Activated CD4-positive, alpha-beta T cell treated with anti-CD3 and anti-CD28 coated beads, Interleukin-2, amount 10 ng/mL, durations not matched to agents 24 days and 14 days (primary cell): ENCODE results near the gene PIF1. TPM values are rescaled to one million over a fixed set of nuclear protein-coding genes. Genes with fewer than 3 reads are reported as not detected.
"Not testable (repeated sequence)": the region's sequence is repeated elsewhere in the genome, so short reads cannot be mapped to it uniquely, and the experiment has no call there.

Source experiments
- DNase-seq: peaks from one replicate; pipeline ENCODE4 v3.0.0; 2022
- H3K27ac Mint-ChIP-seq: one replicate; pipeline ENCODE4 v1.8.0; 2022; ENCODE audit warnings: mild to moderate bottlenecking, mixed read lengths
- H3K27me3 Mint-ChIP-seq: one replicate; pipeline ENCODE4 v1.8.0; 2022; ENCODE audit warnings: mixed read lengths
- H3K36me3 Mint-ChIP-seq: one replicate; pipeline ENCODE4 v1.8.0; 2022; ENCODE audit warnings: low read depth, mild to moderate bottlenecking, mixed read lengths
- H3K4me1 Mint-ChIP-seq: one replicate; pipeline ENCODE4 v1.8.0; 2021; ENCODE audit warnings: mixed read lengths
- H3K4me3 Mint-ChIP-seq: one replicate; pipeline ENCODE4 v1.8.0; 2022; ENCODE audit warnings: mild to moderate bottlenecking, moderate library complexity, mixed read lengths
- H3K9me3 Mint-ChIP-seq: one replicate; pipeline ENCODE4 v1.8.0; 2021; ENCODE audit warnings: mixed read lengths
- intact Hi-C: fragments of 100-400 bp; cut with micrococcal nuclease; formaldehyde crosslinking; loops from one replicate; pipeline ENCODE4 v1.15.1; 2023
- total RNA-seq: library from RNA; stranded (reverse); gene quantifications from 2 replicates; pipeline ENCODE4 v1.2.3, GENCODE V29; 2022

Gene PIF1
- total RNA-seq, 1 donor from 2014 or later = 20.9 TPM

GRCh38 chr15:64843991-64844390 lies 18.5 kb upstream of the PIF1 start:
- Mint-ChIP-seq H3K9me3 (no peaks in the 10 kb centered on the region), H3K4me3 (peak overlapping the region; percentile 88), H3K4me1 (peaks cover 65% of the 10 kb centered on the region), H3K27me3 (no peaks in the 10 kb centered on the region), H3K27ac (peak overlapping the region; percentile 83), H3K36me3 (peaks cover 22% of the 10 kb centered on the region)
- intact Hi-C loops = loop anchor here (2.0 to 10.0 kb wide), 4 partner anchors 39 to 341 kb away; partner anchors contain the start of genes CLPX and SPG21
- no peak for DNase-seq

GRCh38 chr15:64842986-64843561 lies 17.6 kb upstream of the PIF1 start:
- peak; percentile 74 for DNase-seq
- Mint-ChIP-seq H3K4me1 (peaks cover 66% of the 10 kb centered on the region), H3K4me3 (peak overlapping the region; percentile 88), H3K36me3 (peaks cover 16% of the 10 kb centered on the region), H3K9me3 (no peaks in the 10 kb centered on the region), H3K27ac (peak overlapping the region; percentile 65), H3K27me3 (no peaks in the 10 kb centered on the region)
- intact Hi-C loops = loop anchor here (10.0 kb wide), 2 partner anchors 142 to 342 kb away; partner anchors contain the start of genes CLPX and SPG21

- DNase-seq = peak; percentile 76
- Mint-ChIP-seq H3K4me1 (peaks cover 69% of the 10 kb centered on the region), H3K4me3 (peak overlapping the region; percentile 88), H3K36me3 (peaks cover 12% of the 10 kb centered on the region), H3K27ac (peak overlapping the region; percentile 65), H3K9me3 (no peaks in the 10 kb centered on the region), H3K27me3 (no peaks in the 10 kb centered on the region)
- intact Hi-C loops = loop anchor here (10.0 kb wide), 2 partner anchors 142 to 342 kb away; partner anchors contain the start of genes CLPX and SPG21
Observed at GRCh38 chr15:64842096-64842939, 16.9 kb upstream of the PIF1 start.

GRCh38 chr15:64841344-64842095 lies 16.1 kb upstream of the PIF1 start, which contains the start of gene PLEKHO2:
Gene PLEKHO2, plus strand, starts transcription at chr15:64841915. Its CDS starts 102 bp downstream, at chr15:64842017.
- no peaks in the 10 kb centered on the region for H3K9me3 Mint-ChIP-seq
- peak within 1 kb of the TSS; percentile 86 for H3K27ac Mint-ChIP-seq
- DNase-seq = peak; percentile 97
- H3K27me3 Mint-ChIP-seq = no peaks in the 10 kb centered on the region
- peaks cover 12% of the 10 kb centered on the region for H3K36me3 Mint-ChIP-seq
- peak within 1 kb of the TSS; percentile 88 for H3K4me3 Mint-ChIP-seq
- intact Hi-C loops = loop anchor here (1.0 to 10.0 kb wide), 4 partner anchors 17 to 343 kb away; partner anchors contain the start of genes CLPX, PIF1 and SPG21
- peaks cover 63% of the 10 kb centered on the region for H3K4me1 Mint-ChIP-seq

GRCh38 chr15:64841060-64841343 lies 15.6 kb upstream of the PIF1 start:
- Mint-ChIP-seq H3K9me3 (no peaks in the 10 kb centered on the region), H3K4me3 (peak overlapping the region; percentile 88)

GRCh38 chr15:64837502-64837901 lies 12.1 kb upstream of the PIF1 start:
- Mint-ChIP-seq H3K27ac (peak overlapping the region; percentile 16), H3K4me3 (peak overlapping the region; percentile 4), H3K9me3 (no peaks in the 10 kb centered on the region), H3K4me1 (peaks cover 43% of the 10 kb centered on the region), H3K27me3 (no peaks in the 10 kb centered on the region), H3K36me3 (peaks cover 4% of the 10 kb centered on the region)
- intact Hi-C loops = loop anchor here (5.0 kb wide), 1 partner anchor 1335 kb away; the partner anchor contains the start of gene USP3
- DNase-seq = peak; percentile 83

More at GRCh38 chr15:64841060-64841343, 15.6 kb upstream of the PIF1 start:
- Mint-ChIP-seq H3K27ac (peak overlapping the region; percentile 86), H3K36me3 (peaks cover 12% of the 10 kb centered on the region), H3K27me3 (no peaks in the 10 kb centered on the region), H3K4me1 (peaks cover 66% of the 10 kb centered on the region)
- intact Hi-C loops = loop anchor here (1.0 to 10.0 kb wide), 4 partner anchors 16 to 344 kb away; partner anchors contain the start of genes CLPX, PIF1 and SPG21
- DNase-seq = no peak

- intact Hi-C loops = loop anchor here (5.0 kb wide), 1 partner anchor 1334 kb away; the partner anchor contains the start of gene USP3
- peak overlapping the region; percentile 60 for H3K4me3 Mint-ChIP-seq
- peak overlapping the region; percentile 62 for H3K27ac Mint-ChIP-seq
- DNase-seq = peak; percentile 64
- no peaks in the 10 kb centered on the region for H3K9me3 Mint-ChIP-seq
- no peaks in the 10 kb centered on the region for H3K27me3 Mint-ChIP-seq
- H3K36me3 Mint-ChIP-seq = peaks cover 1% of the 10 kb centered on the region
- peaks cover 39% of the 10 kb centered on the region for H3K4me1 Mint-ChIP-seq
Observed at GRCh38 chr15:64836023-64836536, 10.6 kb upstream of the PIF1 start.

GRCh38 chr15:64833690-64834089 lies 8.2 kb upstream of the PIF1 start:
- intact Hi-C loops = no loop called here
- Mint-ChIP-seq H3K4me3 (no peak overlapping the region), H3K27me3 (no peaks in the 10 kb centered on the region), H3K4me1 (peaks cover 31% of the 10 kb centered on the region), H3K27ac (no peak overlapping the region), H3K9me3 (no peaks in the 10 kb centered on the region), H3K36me3 (peaks cover 1% of the 10 kb centered on the region)
- no peak for DNase-seq

- Mint-ChIP-seq H3K27ac (no peak overlapping the region), H3K4me1 (peaks cover 23% of the 10 kb centered on the region), H3K4me3 (no peak overlapping the region), H3K9me3 (no peaks in the 10 kb centered on the region), H3K27me3 (no peaks in the 10 kb centered on the region), H3K36me3 (no peaks in the 10 kb centered on the region)
- intact Hi-C loops = loop anchor here (10.0 kb wide), 1 partner anchor 466 kb away; the partner anchor contains the start of gene RNU5A-1
- no peak for DNase-seq
Observed at GRCh38 chr15:64828985-64829384, 3.5 kb upstream of the PIF1 start.

GRCh38 chr15:64824929-64825430 lies 467 bp downstream of the PIF1 start:
- DNase-seq = no peak
- H3K4me1 Mint-ChIP-seq = peaks cover 35% of the 10 kb centered on the region
- H3K9me3 Mint-ChIP-seq = no peaks in the 10 kb centered on the region
- H3K27ac Mint-ChIP-seq = peak overlapping the region; percentile 93
- peaks cover 13% of the 10 kb centered on the region for H3K36me3 Mint-ChIP-seq
- no peaks in the 10 kb centered on the region for H3K27me3 Mint-ChIP-seq
- peak overlapping the region; percentile 92 for H3K4me3 Mint-ChIP-seq
- intact Hi-C loops = loop anchor here (1.0 to 10.0 kb wide), 4 partner anchors 10 to 470 kb away; partner anchors contain the start of genes PLEKHO2 and RNU5A-1

- Mint-ChIP-seq H3K4me3 (no peak overlapping the region), H3K27ac (no peak overlapping the region), H3K27me3 (no peaks in the 10 kb centered on the region), H3K4me1 (peaks cover 4% of the 10 kb centered on the region), H3K36me3 (peaks cover 16% of the 10 kb centered on the region), H3K9me3 (no peaks in the 10 kb centered on the region)
- intact Hi-C loops = no loop called here
- DNase-seq = no peak
Observed at GRCh38 chr15:64816452-64816851, 9.0 kb downstream of the PIF1 start.

- H3K4me3 Mint-ChIP-seq, H3K27ac Mint-ChIP-seq, intact Hi-C loops, H3K4me1 Mint-ChIP-seq, H3K9me3 Mint-ChIP-seq, DNase-seq, H3K27me3 Mint-ChIP-seq: not testable (repeated sequence)
- peaks cover 11% of the 10 kb centered on the region for H3K36me3 Mint-ChIP-seq
Observed at GRCh38 chr15:64814965-64815364, 10.5 kb downstream of the PIF1 start.

GRCh38 chr15:64814283-64814682 lies 11.2 kb downstream of the PIF1 start:
- H3K4me3 Mint-ChIP-seq, H3K9me3 Mint-ChIP-seq, H3K36me3 Mint-ChIP-seq, H3K4me1 Mint-ChIP-seq, H3K27ac Mint-ChIP-seq, H3K27me3 Mint-ChIP-seq, intact Hi-C loops, DNase-seq: not testable (repeated sequence)
